GM12873 (cell line): ENCODE results near the gene PTPRS.

Experiments
- CTCF ChIP-seq: IDR thresholded peaks from 2 replicates; pipeline ENCODE4 v1.5.1; 2012; ENCODE audit warnings: low read depth, mild to moderate bottlenecking, moderate library complexity, low read length, control low read depth; ENCODE audit not compliant: insufficient read depth; ENCODE audit errors: missing control alignments

Gene PTPRS

GRCh38 chr19:5358173-5358800 lies 17.7 kb upstream of the PTPRS start:
- TF ChIP-seq CTCF: no peak

- no peak for TF ChIP-seq CTCF
These were observed 17.0 kb upstream of the PTPRS start for GRCh38 chr19:5357584-5357983.

GRCh38 chr19:5356918-5357317 lies 16.3 kb upstream of the PTPRS start:
- TF ChIP-seq CTCF: no peak

- TF ChIP-seq CTCF: no peak
These were observed 15.8 kb upstream of the PTPRS start for GRCh38 chr19:5356428-5356827.

- no peak for TF ChIP-seq CTCF
These were observed 15.1 kb upstream of the PTPRS start for GRCh38 chr19:5355693-5356092.

GRCh38 chr19:5355076-5355475 lies 14.5 kb upstream of the PTPRS start:
- TF ChIP-seq CTCF: no peak

- peak; percentile 60 for TF ChIP-seq CTCF
These were observed 13.8 kb upstream of the PTPRS start for GRCh38 chr19:5354403-5354802.

GRCh38 chr19:5352229-5352763 lies 11.7 kb upstream of the PTPRS start:
- TF ChIP-seq CTCF: no peak
